MM.1S (cell line): ENCODE data around the gene GAK.

ENCODE experiments used
- CTCF ChIP-seq: fragments of 300-600 bp; sonication (generic); IDR thresholded peaks from 2 replicates; pipeline ENCODE4 v1.5.1; 2016; ENCODE audit warnings: antibody characterized with exemption, low read length, mixed read lengths
- EZH2 ChIP-seq: fragments of 300-600 bp; sonication (generic); optimal IDR thresholded peaks from 2 replicates; pipeline ENCODE3; 2017; ENCODE audit warnings: low read depth, mild to moderate bottlenecking, antibody characterized with exemption, low read length, mixed read lengths
- EZH2phosphoT487 ChIP-seq: fragments of 300-600 bp; sonication (generic); IDR thresholded peaks from 2 replicates; pipeline ENCODE4 v1.6.1; 2018; ENCODE audit warnings: antibody characterized with exemption, low read length

GRCh38 chr4:829761-830600 is 102.1 kb downstream of the GAK start:
- no peak for TF ChIP-seq CTCF
- no peak for TF ChIP-seq EZH2
- TF ChIP-seq EZH2phosphoT487, result no peak
